ENCODE data around the gene POGLUT3. TPM values are rescaled to one million over a fixed set of nuclear protein-coding genes. Genes with fewer than 3 reads are reported as not detected.

POGLUT3 gene
- total RNA-seq, 1 experiment from 2014 or later: 13.1 TPM

- no peak overlapping the region for H2BK15ac ChIP-seq (ENCODE audit: low read depth, low read length)
- no peaks in the 10 kb centered on the region for H3K23me2 ChIP-seq (ENCODE audit: insufficient read length, low read depth, low read length, poor library complexity, severe bottlenecking)
- Mint-ChIP-seq H3K9me3 (no peaks in the 10 kb centered on the region), H3K4me3 (no peak overlapping the region), H3K4me1 (peaks cover 7 to 14% of the 10 kb centered on the region in 2 experiments), H3K36me3 (ENCODE audit: insufficient read depth in 1 of 3, low read depth in 3 of 3) (no peaks in the 10 kb centered on the region), H3K27ac (peak overlapping the region in 1 of 3 experiments; percentile 3; a peak in 1 of 7 replicates), H3K27me3 (ENCODE audit: low read depth) (no peaks in the 10 kb centered on the region)
- H3K23ac ChIP-seq (ENCODE audit: insufficient read length, low read depth, low read length): no peak overlapping the region
- H3K4me1 ChIP-seq (ENCODE audit: insufficient read depth, low read length): no peaks in the 10 kb centered on the region
- H2BK20ac ChIP-seq (ENCODE audit: low read depth, low read length, poor library complexity, severe bottlenecking): no peak overlapping the region
- H3K79me1 ChIP-seq (ENCODE audit: insufficient read depth, low read depth, low read length, poor library complexity, severe bottlenecking): no peaks in the 10 kb centered on the region
- no peak overlapping the region for H4K5ac ChIP-seq (ENCODE audit: insufficient read length, low read depth, low read length)
- no peak overlapping the region for H2AK5ac ChIP-seq (ENCODE audit: insufficient read length, low read length)
- DNase-seq: no peak
- no peak overlapping the region for H2BK5ac ChIP-seq (ENCODE audit: insufficient read length, low read length)
- H4K91ac ChIP-seq (ENCODE audit: insufficient read length, low read depth, low read length): no peak overlapping the region
- no peak overlapping the region for H4K8ac ChIP-seq (replicated peaks; ENCODE audit: insufficient read length, low read depth, low read length)
- no peak overlapping the region for H2BK120ac ChIP-seq (ENCODE audit: low read depth, low read length, poor library complexity, severe bottlenecking)
- TF ChIP-seq CTCF (conservative IDR thresholded peaks at IDR 0.05): no peak
- no peak overlapping the region for H3K9ac ChIP-seq (ENCODE audit: extremely low read depth, insufficient read length, low read length)
- H4K20me1 ChIP-seq (ENCODE audit: control insufficient read depth, insufficient read depth, insufficient read length): no peaks in the 10 kb centered on the region
- WGBS (ENCODE audit: extremely low coverage, insufficient read length, low lambda C conversion rate): no CpG with 5 or more reads among the region's 5 CpGs
- no peak overlapping the region for H3T11ph ChIP-seq (ENCODE audit: low read length)
- no peak overlapping the region for H2BK12ac ChIP-seq (ENCODE audit: insufficient read length, low read depth, low read length)
- H3K27me3 ChIP-seq (ENCODE audit: insufficient read depth, low read length): no peaks in the 10 kb centered on the region
- no peak overlapping the region for H3K14ac ChIP-seq (ENCODE audit: insufficient read depth, low read length)
- H3K27ac ChIP-seq (ENCODE audit: insufficient read length, low read depth, low read length): no peak overlapping the region
- no peak overlapping the region for H3K18ac ChIP-seq (ENCODE audit: insufficient read length, low read depth, low read length)
- H3K4ac ChIP-seq (ENCODE audit: low read depth, low read length): no peak overlapping the region
- H2AFZ ChIP-seq (ENCODE audit: low read length): no peak overlapping the region
- no peak overlapping the region for H3K4me2 ChIP-seq (ENCODE audit: insufficient read depth, insufficient read length, low read length)
- no peaks in the 10 kb centered on the region for H3K79me2 ChIP-seq (ENCODE audit: insufficient read depth, low read length)
- no peaks in the 10 kb centered on the region for H3K9me3 ChIP-seq (ENCODE audit: control insufficient read depth, low read depth, low read length)
- no peak overlapping the region for H3K56ac ChIP-seq (ENCODE audit: insufficient read length, low read depth, low read length)
Observed at GRCh38 chr11:108545909-108546501, 47.8 kb upstream of the POGLUT3 start.

Data from H9 (cell line).